ENCODE data around the gene ADIPOR2.

Gene ADIPOR2

DNA sequence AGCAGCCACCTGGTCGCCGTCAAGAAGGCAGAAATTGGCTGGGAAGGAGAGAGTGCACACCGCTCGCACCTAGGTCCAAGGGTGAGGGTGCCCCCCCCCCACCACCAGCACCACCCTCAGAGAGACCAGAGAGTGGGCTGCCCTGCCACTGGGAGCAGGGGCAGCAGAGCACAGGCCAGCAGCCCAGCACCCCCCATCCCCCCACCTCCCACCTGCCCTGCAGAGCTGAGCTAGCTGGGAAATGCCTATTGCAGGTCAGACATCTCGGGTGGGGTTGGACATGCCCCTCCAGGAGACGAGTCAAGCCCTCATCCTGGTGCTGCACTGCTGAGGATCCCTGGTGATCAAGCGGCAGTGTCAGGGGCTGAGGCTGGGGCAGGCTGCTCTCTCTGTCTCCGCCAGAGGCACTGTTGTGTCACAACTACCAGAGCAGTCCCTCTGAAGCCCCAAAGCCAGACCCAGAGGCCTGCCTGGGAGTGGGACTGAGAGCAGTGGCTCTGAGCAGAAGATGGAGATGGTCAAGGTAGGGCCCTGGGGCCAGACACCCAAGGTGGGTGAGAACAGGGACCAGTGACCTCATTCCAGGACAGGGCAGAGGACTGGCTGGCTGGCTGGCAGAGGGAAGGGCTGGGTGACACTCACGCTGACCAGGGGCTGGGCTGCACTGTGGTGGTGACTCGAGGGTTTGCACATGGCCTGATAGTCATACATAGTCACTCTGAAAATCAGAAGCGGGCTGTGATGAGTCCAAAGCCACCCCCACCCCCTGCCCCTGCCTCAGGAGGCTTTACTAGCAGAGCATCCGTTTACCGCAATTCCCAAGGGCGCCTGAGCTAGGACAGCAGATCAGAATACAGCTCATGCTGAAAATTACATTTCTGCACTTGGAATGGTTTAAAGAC is 109.8 kb downstream of the ADIPOR2 start:
- no peak for DNase-seq

DNA sequence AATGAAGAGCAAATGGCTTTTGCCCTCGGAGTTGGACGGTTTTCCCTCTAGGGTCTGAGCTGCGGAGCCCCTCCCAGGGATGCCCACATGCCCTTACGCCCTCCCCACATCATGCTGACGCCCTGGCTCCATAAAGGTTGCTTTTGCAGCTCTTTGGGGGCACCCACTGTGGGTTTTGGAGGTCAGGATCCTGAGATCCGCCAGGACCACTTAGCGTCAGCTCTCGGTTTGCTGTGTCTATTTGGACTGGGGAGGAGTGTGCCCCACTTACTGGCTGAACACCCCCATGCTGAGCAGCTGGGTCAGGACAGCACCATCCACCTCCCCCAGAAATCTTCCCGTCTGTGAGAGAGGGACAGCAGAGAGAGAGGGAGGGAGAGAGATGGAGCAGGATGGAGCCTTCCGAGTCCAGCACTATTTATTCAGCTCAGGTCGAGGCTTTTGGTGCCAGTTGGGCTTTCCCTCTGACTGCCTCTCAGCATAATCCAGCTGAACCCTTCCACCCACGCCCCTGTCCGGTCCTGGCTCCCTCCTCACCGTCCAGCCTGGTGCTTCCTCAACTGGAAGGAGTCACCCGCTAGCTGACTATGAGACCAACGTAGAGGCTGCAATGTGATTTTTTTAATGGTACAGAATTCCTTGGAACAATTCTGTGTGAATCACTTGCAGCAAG is 110.6 kb downstream of the ADIPOR2 start:
- DNase-seq: no peak

DNA sequence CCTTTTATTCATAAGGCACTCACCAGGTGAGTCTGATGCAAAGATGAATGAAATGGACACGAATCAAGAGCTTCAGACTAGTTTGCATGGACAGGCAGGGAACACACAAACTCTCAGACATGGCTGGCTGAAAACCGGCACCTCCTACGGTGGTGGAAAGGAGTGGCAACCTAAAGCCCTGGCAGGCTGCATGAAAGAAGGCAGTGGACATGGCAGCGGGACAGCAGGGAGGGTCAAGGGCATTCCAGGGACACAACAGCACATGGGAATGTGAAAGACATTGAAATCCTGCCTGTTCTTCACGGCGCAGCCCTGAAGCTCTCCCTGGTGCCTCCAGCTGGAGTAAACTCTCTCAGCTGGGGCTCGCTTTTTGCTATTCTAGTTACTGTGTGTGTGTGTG is 112.9 kb downstream of the ADIPOR2 start:
- no peak for DNase-seq

DNA sequence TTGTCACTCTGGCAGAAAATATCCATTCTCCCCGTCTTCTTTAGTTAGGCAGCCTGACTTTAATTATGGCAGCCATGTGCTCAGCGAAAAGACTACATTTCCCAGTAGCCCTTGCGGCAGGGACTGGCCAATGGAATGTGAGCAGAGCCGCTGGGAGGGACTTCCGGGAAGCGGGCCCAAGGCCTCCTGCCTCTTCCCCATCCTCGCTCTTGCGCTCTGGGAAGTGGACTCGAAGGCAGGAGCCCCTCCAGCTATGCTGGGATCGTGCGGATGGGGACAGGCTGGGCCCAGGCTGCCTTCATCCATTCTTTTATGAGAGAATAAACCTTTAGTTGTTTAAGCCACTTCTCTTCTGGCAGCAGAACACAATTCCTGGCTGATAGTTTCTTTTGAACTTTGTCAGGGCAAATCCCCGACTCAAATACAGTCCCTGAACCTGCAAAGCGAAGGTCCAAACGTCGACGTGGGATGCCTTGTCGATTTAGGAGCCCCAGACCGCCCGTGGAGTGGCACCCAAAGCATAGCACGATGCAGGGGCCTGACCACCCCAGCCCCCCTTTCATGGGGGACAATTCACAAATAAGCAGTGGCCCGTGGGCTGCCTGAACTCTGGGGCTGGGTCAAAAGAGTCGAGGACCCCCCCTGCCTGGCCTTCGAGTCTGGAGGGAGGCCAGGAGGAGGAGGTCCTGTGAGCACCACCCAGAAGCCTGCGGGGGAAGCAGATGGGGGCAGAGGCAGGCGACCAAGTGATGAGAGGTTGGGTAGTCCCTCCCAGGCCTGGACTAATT is 113.9 kb downstream of the ADIPOR2 start:
- DNase-seq: peak; percentile 82

DNA sequence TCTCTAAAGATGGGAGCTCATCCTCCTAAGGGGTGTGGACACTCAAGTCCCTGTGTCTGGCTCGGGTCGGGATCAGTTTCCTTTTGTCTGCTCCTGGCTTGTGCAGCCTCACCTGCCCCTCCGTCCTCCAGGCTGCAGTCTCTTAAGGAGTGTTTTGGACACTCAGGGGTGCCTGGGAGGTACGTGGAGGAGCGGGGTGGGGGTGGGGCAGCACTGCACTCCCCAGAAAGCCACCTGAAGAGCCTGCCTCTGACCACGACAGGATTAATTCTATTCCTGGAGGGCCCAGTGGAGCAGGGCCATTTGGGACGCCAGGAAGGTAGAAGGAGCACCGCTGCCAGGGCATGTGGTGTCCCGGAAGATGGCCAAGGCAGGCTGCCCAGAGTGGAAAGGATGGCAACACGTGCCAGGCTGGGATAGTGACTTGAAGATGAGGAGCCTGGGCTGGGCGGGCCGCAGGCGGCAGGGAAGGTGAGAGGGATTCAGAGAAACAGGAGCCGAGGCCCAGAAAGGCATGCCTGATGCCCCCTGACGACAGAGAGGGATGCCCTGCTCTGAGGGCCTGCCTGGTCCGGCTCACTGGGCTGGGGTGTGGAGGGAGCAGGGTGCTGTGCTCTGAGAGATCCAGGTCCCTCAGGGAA is 114.7 kb downstream of the ADIPOR2 start:
- no peak for DNase-seq

DNA sequence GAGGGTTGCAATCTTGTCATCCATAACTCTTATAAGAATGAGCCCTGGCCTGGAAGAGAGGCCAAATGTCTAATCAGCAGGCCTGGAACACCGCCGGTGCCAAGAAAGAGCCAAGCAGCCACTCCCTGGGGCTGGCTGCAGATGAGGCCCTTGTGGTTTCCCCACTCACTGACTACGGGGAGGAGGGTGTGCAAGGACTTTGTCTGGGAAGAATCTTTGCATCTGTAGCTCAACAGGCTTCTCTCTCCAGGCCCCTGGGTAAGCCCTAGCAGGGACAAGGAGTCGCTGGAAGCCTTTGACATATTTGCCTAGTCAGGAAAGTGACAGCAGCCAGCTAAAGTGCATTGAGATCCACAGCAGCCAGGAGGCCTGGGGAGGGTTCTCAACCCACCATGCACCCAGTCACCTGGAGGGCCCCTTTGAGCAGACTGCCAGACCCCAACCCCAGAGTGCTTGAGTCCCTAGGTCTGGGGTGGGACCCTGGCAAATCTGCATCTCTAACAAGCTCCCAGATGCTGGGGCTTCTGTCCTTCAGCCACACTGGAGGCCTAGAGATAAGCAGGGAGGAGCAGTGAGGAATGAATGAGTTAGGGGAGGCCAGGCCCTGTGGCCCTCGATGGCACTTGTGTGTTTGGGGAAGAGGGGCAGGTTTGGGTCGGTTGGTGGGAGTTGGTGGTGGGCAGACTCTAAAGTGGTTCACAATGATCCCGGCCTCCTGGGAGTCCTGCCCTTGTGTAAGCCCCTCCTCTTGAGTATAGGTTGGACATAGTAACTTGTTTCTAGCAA is 115.6 kb downstream of the ADIPOR2 start:
- DNase-seq: no peak

DNA sequence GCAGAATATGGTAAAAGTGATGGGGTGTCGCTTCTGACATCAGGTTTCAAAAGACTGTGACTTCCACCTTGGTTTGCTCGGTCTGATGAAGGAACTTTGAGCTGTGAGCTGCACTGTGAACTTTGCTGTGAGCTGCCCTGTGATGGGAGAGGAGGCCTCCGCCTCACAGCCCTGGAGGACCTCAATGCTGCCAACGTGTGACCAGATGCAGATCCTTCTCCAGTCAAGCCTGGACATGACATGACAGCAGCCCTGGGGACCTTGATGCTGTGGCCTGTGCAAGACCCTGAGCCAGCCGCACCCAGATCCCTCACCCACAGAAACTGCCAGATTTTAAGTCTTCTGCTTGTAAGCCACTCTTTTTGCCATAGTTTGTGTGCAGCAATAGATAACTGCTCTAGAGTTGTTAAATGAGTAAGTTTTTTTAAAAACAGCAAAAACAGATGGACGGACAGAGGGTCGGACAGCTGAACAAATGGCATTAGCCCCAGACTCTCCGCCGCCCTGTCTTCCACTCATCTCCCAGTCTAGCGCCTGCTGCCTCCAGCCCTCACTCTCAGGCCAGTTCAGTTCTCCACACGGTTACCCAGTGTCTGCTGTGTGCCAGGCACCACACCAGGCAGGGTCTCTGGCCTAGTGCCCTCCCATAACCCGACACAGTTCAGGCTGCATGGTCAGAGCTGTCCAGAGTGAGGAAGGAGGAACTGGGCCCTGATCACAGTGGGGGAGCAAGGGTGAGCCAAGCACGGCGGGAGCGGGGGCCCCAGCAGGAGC is 116.4 kb downstream of the ADIPOR2 start:
- DNase-seq: no peak

DNA sequence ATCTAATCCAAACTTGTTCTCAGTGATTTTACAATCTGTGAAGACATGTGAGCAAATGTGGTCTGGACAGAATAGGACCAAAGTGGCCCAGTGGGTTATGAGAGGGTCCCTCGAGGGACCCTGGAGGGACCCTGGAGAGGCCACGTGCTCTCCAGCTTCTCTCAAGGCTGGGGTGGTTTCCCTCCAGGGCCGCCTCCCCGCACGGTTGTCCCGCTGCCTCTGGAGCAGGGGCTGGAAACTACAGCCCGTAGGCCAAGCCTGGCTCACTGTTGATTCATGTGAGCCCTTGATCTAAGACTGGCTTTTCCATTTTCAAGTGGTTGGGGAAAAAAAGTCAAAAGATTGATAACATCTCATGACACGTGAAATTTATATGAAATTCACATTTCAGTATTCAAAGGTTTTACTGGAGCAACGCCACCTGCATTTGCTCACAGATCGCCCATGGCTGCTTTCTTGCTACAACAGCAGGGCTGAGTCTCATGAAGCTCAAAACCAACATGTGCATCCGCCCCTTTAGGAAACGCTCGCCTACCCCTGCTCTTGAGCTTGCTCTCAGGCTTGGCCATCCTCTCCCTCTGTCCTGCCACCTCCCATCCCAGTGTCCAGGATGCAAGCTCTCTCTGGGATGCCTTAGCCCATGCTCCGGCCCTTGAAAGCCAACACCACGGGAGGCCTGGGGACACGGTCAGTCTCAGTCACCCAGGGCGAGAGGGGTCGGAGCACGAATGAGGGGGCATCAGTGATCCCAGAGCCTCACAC is 117.3 kb downstream of the ADIPOR2 start:
- no peak for DNase-seq

DNA sequence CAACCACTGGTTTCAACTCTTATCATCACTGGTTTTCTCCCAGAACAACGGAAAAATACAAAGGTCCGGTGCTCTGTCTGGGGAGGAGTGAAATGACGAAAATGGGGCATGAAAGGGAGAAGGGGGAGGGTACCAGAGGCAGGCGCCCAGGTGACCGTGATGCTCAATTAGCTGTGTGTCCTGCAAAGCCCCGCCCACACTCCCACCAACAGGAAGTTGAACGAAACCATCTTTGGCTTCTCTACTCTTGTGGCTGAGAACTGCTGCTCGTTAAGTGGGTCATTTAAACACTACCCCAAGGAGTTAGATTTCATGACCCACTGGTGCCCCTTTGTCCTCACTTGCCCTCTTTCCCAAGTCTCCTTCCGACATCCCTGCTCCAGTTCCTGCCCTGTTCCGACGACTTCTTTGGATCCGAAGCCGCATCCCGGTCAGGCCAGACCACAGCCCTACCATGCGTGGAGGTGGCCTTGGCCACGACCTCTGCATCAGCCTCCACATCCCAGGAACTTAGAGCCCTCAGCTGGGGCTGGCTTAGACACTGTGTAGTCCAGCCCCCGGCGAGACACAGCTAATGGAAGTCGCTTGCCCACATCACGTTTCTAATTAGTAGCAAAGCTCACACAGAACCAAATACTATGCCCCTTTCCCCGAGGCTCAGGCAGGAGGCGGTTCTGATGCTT is 118.1 kb downstream of the ADIPOR2 start:
- no peak for DNase-seq

DNA sequence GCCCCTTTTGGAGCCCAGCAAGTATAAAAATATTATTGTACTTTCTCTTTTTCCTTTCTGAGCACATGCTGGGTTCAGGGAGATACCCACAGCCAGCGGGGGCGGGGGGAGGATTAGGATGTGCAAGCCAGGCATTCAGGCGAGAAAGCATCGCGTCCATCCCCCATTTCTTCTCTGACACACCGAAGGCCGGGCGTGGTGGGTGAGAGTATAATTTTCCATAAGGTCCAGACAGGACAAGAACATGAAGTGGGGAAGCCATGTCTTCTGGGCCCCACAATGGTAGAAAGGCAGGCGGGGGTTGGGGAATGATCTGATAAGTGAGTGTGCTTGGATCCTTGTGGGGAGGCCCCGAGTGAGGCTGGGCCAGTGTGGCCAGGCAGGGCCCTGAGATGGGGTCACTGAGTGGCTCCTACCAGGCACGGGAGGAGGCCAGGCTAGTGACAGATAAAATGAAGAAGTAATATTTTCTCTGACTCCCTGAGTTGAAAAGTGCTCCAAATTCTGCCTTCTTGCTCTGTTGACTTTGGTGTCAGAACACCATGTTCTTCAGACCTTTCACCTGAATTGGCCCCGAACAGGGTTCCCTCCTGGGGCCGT is 118.8 kb downstream of the ADIPOR2 start:
- no peak for DNase-seq

DNA sequence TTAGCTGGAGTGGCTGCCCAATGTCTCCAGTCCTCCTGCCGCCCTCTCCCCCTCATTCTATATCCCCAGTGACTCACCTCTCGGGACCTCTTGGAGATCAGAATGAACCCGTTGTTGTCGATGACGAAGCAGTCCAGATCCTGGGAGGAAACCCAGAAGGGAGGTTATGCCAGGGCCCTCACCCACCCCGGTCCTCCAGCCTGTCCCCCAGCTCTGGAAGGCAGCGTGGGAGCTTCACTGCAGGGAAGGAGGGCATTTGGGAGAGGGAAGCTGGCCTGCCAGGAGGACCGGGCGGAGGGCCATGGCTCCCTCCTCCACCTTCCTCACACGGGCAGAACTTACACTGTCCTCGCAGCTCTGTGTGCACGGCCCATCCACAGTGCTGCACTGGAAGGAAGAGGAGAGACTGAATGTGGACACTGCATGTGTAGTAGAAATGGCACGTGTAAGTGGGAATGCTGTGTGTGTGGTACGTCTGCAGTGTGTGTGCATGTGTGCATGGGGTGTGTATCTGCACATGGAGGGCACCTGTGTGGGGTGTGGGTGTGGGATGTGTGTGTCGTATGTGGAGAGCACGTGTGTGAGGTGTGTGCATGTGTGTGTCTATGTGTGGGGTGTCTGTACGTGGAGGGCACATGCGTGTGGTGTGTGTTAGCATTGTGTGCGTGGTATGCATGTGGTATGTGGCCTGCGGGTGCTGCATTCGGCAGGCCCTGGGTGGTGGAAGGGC is 119.5 kb downstream of the ADIPOR2 start:
- DNase-seq: no peak

DNA sequence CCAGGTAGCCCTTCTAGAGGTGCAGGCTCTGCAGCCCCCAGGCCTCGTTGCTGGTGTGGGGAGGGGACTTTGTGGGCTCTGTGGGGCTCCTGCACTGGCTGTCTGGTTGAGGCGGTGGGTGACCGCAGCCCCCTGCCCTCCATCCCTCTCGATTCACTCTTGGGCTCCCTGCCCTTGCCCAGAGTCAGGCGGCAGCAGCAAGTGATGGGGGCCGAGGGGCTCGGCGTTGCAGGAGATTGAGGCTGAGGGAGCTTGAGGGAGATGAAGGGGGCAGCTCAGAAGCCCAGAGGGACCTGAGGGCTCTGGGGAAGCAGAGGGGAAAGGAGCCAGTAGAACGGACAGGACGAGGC is 120.0 kb downstream of the ADIPOR2 start:
- DNase-seq: no peak

DNA sequence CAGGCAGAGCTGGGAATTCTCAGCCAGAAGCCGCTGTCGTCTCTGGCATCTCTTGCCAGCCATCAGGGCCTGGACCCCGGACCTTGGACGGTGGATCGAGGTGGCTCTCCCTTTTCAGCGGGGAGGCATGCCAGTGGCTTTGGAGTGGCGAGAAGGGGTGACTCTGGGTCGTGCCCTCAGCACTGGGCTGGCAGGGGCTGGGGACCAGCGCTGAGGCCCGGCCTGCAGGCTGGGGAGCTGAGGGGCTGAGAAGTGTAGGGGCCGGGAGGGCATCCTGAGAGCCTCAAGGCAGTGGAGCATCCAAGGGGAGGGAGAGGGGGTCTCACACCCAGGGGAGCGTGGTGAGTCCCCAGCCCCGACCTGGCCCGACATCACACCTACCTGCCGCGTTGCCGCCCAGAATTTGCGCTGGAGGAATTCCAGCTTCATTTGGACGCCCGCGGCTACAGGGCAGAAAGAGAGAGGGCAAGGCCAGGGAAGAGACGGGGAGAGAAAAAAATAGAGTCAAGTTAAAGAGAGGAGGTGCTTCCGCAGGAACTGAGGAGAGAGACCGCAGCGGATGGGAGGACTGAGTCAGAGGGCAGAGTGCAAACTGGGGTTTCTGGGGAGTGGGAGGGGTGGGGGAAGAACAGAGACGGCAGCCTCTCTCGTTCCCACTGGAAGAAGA is 120.5 kb downstream of the ADIPOR2 start:
- DNase-seq: no peak

DNA sequence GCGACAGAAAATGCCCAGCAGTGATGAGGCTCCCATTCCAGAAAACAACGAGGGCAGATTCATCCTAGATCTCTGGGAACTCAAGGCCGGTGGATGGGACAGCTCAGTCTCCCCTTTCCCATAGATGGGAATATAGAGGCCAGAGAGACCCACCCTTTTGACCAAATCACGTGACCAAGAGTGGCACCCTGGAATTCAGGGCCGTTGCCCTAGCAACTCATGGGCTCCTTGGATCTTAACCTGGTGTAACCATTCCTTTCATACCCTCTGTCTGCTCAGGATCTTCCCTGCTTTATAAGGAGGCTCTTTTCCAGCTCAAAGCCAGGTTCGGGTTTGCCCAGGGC is 121.0 kb downstream of the ADIPOR2 start:
- no peak for DNase-seq

DNA sequence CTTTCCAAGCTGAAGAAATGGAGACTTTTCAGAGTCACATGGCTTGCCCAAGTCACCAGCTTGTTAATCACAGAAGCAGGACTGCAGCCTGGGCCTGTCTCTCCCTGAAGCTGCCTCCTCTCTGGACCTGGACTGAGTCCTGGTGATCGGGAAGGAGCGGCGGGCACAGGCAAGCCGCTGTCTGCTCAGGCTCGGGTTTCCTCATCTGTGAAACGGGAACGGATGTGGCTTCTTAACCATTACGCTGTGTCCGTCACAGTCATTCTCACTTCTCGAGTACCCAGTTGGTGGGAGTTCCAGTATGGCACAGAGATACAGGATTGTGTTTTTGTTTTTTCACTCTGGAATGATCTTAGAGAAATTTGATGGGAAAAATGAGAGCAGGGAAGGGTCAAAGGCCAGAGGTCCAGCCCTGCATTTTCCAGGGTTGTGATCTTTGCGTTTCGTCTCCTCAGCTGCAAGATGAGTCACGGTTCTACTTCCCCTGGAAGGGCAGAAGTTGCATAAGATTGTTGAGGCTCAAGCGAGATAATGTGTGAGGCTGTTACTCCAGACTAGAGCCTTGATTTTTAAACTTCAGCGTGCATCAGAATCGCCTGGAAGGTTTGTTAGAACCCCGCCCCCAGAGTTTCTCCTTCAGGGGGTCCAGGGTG is 121.9 kb downstream of the ADIPOR2 start:
- no peak for DNase-seq

DNA sequence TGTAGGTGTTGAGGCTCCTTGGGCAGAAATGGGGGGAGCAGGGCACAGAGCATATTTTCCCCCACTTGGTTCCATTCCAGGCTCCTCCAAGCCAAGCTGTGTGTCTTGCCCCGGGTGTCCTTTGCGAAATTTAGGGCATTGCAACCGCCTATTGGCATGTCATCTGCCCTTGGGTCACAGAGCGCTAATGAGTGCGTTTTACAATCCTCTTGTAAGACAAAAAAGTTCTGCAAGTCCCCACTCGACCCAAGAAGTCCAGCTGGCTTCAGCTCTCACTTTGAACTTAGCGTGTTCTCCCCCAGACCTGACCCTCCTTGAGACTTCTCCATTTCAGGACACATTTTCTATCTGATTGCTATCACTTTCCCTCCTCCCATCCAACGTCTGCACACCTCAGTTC is 123.4 kb downstream of the ADIPOR2 start:
- no peak for DNase-seq

DNA sequence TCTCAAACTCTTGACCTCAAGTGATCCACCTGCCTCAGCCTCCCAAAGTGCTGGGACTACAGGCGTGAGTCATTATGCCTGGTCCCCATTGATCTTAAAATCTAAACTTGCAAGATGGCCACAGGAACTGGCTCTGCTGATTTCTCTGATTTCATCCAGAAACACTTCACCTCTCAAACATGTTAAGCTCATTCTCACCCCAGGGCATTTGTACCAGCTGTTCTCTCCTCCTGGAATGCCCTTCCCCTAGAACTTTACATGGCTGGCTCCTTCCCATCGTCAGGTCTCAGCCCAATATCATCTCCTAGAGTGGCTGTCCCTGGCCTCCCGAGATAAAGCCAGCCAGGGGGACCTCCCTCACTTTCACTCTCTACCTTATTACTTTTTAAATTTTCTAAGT is 124.2 kb downstream of the ADIPOR2 start:
- no peak for DNase-seq

All from NCI-H2029 (cell line).